K562 (cell line): ENCODE results near the gene SDR9C7. TPM values are rescaled to one million over a fixed set of nuclear protein-coding genes. Genes with fewer than 3 reads are reported as not detected.

Source experiments
- ATAC-seq: fragments of 200-7000 bp; cut with Tn5 transposase; 3 replicates; pipeline ENCODE4 v1.9.1; 2020; ENCODE audit warnings: moderate library complexity
- BruUV-seq: library from RNA; stranded (reverse); fragments of 400-500 nt; replicated peaks from 2 replicates; lab custom pipeline; 2021; lab: Mats Ljungman, UMichigan
- CTCF ChIA-PET: fragments of 300-600 bp; formaldehyde crosslinking; extraction: SDS; loops from one replicate; lab custom pipeline; 2021; ENCODE audit warnings: low intra/inter-chr PET ratio; lab: Yijun Ruan, JAX
- POLR2A ChIA-PET: fragments of 300-600, 350-650 bp; sonication (Branson Sonifier 250); formaldehyde crosslinking; extraction: SDS; loops from one replicate; lab custom pipeline; 2021; ENCODE audit warnings: antibody characterized with exemption, inconsistent platforms; lab: Yijun Ruan, JAX
- DNase-seq, 4 experiments: peaks; one replicate each; pipeline versions ENCODE4 v3.0.0 to v3.0.0-alpha.2; 2011 to 2018; ENCODE audit warnings: low spot score in 3 of 4, mixed read lengths in 3 of 4; ENCODE audit errors: extremely low read depth in 1 of 4
- FAIRE-seq: peaks from 2 replicates; lab custom pipeline; 2011; peaks lifted over from hg19 to GRCh38; lab: Jason Lieb, UNC
- H2AFZ ChIP-seq: 2 replicates; pipeline ENCODE4 v1.6.0; 2011; ENCODE audit warnings: low read depth, low read length, control low read depth, inconsistent platforms
- H3K27ac ChIP-seq: fragments of 200-600 bp; 3 replicates; pipeline ENCODE4 v1.8.0; 2011; ENCODE audit warnings: low read depth, mild to moderate bottlenecking, control low read depth, inconsistent platforms, low read length, moderate library complexity, mixed read lengths; ENCODE audit errors: extremely low read depth
- H3K27me3 ChIP-seq, 2 experiments: fragments of 300-600 bp in 1 of 2; 2 replicates in 1 of 2; 3 replicates in 1 of 2; pipeline versions ENCODE4 v1.6.0 to v1.8.0; 2011; ENCODE audit warnings: inconsistent platforms in 2 of 2, low read length in 2 of 2, mild to moderate bottlenecking in 1 of 2, mixed read lengths in 1 of 2, moderate library complexity in 1 of 2; ENCODE audit not compliant: control insufficient read depth in 2 of 2, insufficient read depth in 2 of 2
- H3K36me3 ChIP-seq: fragments of 300-600 bp; 3 replicates; pipeline ENCODE4 v1.8.0; 2011; ENCODE audit warnings: mild to moderate bottlenecking, low read length, inconsistent platforms; ENCODE audit not compliant: control insufficient read depth, insufficient read depth
- H3K4me1 ChIP-seq, 2 experiments: fragments of 200-600 bp in 1 of 2; replicated peaks in 1 of 2; 2 replicates in 1 of 2; 3 replicates in 1 of 2; pipeline versions ENCODE4 v1.5.1 to v1.8.0; 2011; ENCODE audit warnings: inconsistent platforms in 2 of 2, low read length in 2 of 2, mild to moderate bottlenecking in 1 of 2, mixed read lengths in 1 of 2, moderate library complexity in 1 of 2; ENCODE audit not compliant: control insufficient read depth in 2 of 2, insufficient read depth in 2 of 2
- H3K4me2 ChIP-seq: 2 replicates; pipeline ENCODE4 v1.6.1; 2011; ENCODE audit warnings: low read length, control low read depth, inconsistent platforms, mixed read lengths; ENCODE audit not compliant: insufficient read depth
- H3K4me3 ChIP-seq: fragments of 200-600 bp; sonication (generic), shearing (Covaris generic); 2 replicates; pipeline ENCODE4 v1.5.1; 2016; ENCODE audit warnings: control low read depth, inconsistent platforms
- H3K79me2 ChIP-seq: fragments of 200-600 bp; 3 replicates; pipeline ENCODE4 v1.8.0; 2011; ENCODE audit warnings: low read length, inconsistent platforms; ENCODE audit not compliant: control insufficient read depth, insufficient read depth
- H3K9ac ChIP-seq, 2 experiments: 2 replicates each; pipeline versions ENCODE4 v1.6.0 to v1.6.1; 2011; ENCODE audit warnings: low read depth in 2 of 2, low read length in 2 of 2, control low read depth in 1 of 2, inconsistent platforms in 1 of 2, mild to moderate bottlenecking in 1 of 2, mixed read lengths in 1 of 2; ENCODE audit not compliant: insufficient read depth in 1 of 2
- H3K9me1 ChIP-seq: one replicate; pipeline ENCODE4 v1.6.0; 2011; ENCODE audit warnings: inconsistent platforms, mild to moderate bottlenecking, low read length, moderate library complexity; ENCODE audit not compliant: control insufficient read depth, insufficient read depth
- H3K9me3 ChIP-seq: replicated peaks from 2 replicates; pipeline ENCODE4 v1.5.1; 2011; ENCODE audit warnings: low read depth, low read length, inconsistent platforms; ENCODE audit not compliant: control insufficient read depth, insufficient read depth
- H4K20me1 ChIP-seq: replicated peaks from 2 replicates; pipeline ENCODE4 v1.6.1; 2011; ENCODE audit warnings: low read length, inconsistent platforms, mixed read lengths; ENCODE audit not compliant: control insufficient read depth, insufficient read depth
- CBFA2T2 ChIP-seq: fragments of 450-650 bp; conservative IDR thresholded peaks from 2 replicates; pipeline ENCODE4 v1.6.1; 2017; ENCODE audit warnings: mild to moderate bottlenecking
- CEBPB ChIP-seq: fragments of 450-650 bp; IDR thresholded peaks from 2 replicates; pipeline ENCODE4 v1.6.1; 2016; ENCODE audit warnings: missing genetic modification characterization, missing compliant biosample characterization
- CEBPZ ChIP-seq: fragments of 150-350 bp; IDR thresholded peaks from 2 replicates; pipeline ENCODE4 v1.6.1; 2014; ENCODE audit warnings: low read depth, mild to moderate bottlenecking, low read length, borderline replicate concordance
- EHMT2 ChIP-seq: fragments of 450-650 bp; IDR thresholded peaks from 2 replicates; pipeline ENCODE4 v1.6.1; 2018; ENCODE audit warnings: antibody characterized with exemption
- JUND ChIP-seq, 2 experiments: IDR thresholded peaks; 2 replicates in 1 of 2; 3 replicates in 1 of 2; pipeline ENCODE4 v1.6.1; 2011; ENCODE audit warnings: borderline replicate concordance in 2 of 2, low read depth in 2 of 2, low read length in 2 of 2, improper control_type of control experiment in 1 of 2, missing biosample characterization in 1 of 2, missing genetic modification characterization in 1 of 2, missing genetic modification reagents in 1 of 2
- MBD2 ChIP-seq: sonication (generic); IDR thresholded peaks from 2 replicates; pipeline ENCODE4 v1.6.1; 2016; ENCODE audit warnings: low read depth, borderline replicate concordance
- MNT ChIP-seq, 2 experiments: fragments of 450-650 bp; conservative IDR thresholded peaks; 2 replicates each; pipeline ENCODE4 v1.6.1; 2017; ENCODE audit warnings: mild to moderate bottlenecking in 2 of 2, moderate library complexity in 2 of 2
- PML ChIP-seq: IDR thresholded peaks from 2 replicates; pipeline ENCODE4 v1.6.1; 2012; ENCODE audit warnings: low read length, inconsistent platforms
- SMAD4 ChIP-seq: fragments of 250-450 bp; sonication (Bioruptor Pico); conservative IDR thresholded peaks from 2 replicates; pipeline ENCODE4 v1.8.0; 2021; ENCODE audit warnings: inconsistent platforms, mild to moderate bottlenecking, moderate library complexity
- ZNF644 ChIP-seq: fragments of 200-800 bp; sonication (Bioruptor generic); IDR thresholded peaks from 2 replicates; pipeline ENCODE4 v1.6.1; 2016; ENCODE audit warnings: low read depth, missing genetic modification characterization, missing compliant biosample characterization
- in situ Hi-C: fragments of 300-500 bp; cut with MboI; formaldehyde crosslinking; loops from 4 replicates; pipeline ENCODE4 v1.15.0; 2018; ENCODE audit warnings: inconsistent platforms, mixed read lengths
- intact Hi-C: fragments of 100-400 bp; cut with micrococcal nuclease; formaldehyde crosslinking; loops from 2 replicates; pipeline ENCODE4 v1.14.2; 2022
- polyA plus RNA-seq, 8 experiments: library from polyadenylated mRNA; depleted of rRNA in 4 of 8; stranded (reverse) in 5 of 8; unstranded in 3 of 8; fragments of >200 nt; fragmentation: Nextera tagmentation in 2 of 8; fragmentation: Illumina TruSeq in 1 of 8; extraction: Ambion mirVana in 2 of 8; extraction: Trizol in 1 of 8; gene quantifications; 2 replicates each; pipeline versions ENCODE4 v1.2.1 to v1.2.3, GENCODE V29; 2011 to 2014; ENCODE audit warnings: inconsistent platforms in 1 of 8, missing spikeins in 1 of 8
- total RNA-seq, 7 experiments: library from RNA; depleted of rRNA in 6 of 7; stranded (reverse); fragments of >200 nt in 6 of 7; fragmentation: Illumina TruSeq in 2 of 7; extraction: Trizol in 2 of 7; gene quantifications; 2 replicates each; pipeline versions ENCODE4 v1.2.1 to v1.2.3, GENCODE V29; 2011 to 2021; ENCODE audit warnings: low replicate concordance in 1 of 7
- TF ChIP-seq, protein P1 (sequence below): fragments of 450-650 bp; formaldehyde crosslinking; IDR thresholded peaks from 2 replicates; pipeline ENCODE4 v1.4.0; 2020; ENCODE audit warnings: mild to moderate bottlenecking, mixed read lengths
- TF ChIP-seq, protein P2 (sequence below): fragments of 250-450 bp; sonication (Bioruptor Pico); IDR thresholded peaks from 2 replicates; pipeline ENCODE4 v1.5.0; 2021; ENCODE audit warnings: mild to moderate bottlenecking, moderate library complexity

The SDR9C7 gene
- total and polyA plus RNA-seq, 9 of the 15 experiments (the other 6 are each of a cell fraction or from before 2014, with no cell fraction given): 0.04 to 0.59 (median 0.06) TPM; not detected in 6

DNA sequence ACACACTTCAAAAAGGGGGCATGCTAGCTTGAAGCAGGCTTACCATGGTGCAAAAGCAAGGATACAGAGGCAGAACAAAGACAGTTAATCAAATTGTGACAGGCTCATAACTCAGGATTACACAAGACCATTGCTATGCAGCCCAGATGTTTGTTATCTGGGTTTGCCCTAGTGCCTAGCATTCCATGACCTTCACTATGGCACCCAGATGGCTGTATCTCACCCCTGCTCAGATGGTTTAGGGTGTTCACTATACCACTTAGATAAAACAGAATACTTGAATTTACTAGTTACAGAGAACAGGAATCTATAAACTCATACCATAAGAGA is 56.2 kb downstream of the SDR9C7 start:
- Histone ChIP-seq H3K9me3 (peaks cover 2% of the 10 kb centered on the region; the same call in 1 of the 2 replicates), H3K79me2 (no peaks in the 10 kb centered on the region), H3K9ac (no peak overlapping the region), H3K4me3 (no peak overlapping the region), H2AFZ (no peak overlapping the region), H4K20me1 (no peaks in the 10 kb centered on the region), H3K4me1 (peaks cover 15 to 25% of the 10 kb centered on the region in 2 experiments), H3K27me3 (no peaks in the 10 kb centered on the region), H3K36me3 (no peaks in the 10 kb centered on the region), H3K4me2 (peak overlapping the region; percentile 23; the same call in 1 of the 2 replicates), H3K27ac (no peak overlapping the region), H3K9me1 (no peaks in the 10 kb centered on the region)
- in situ Hi-C loops (no loop called here), intact Hi-C loops (no loop called here)
- CTCF ChIA-PET: no interaction called here
- POLR2A ChIA-PET: no interaction called here
- no TSS peak for BruUV-seq
- peak; percentile 77 for FAIRE-seq
- peak; percentile 87 for ATAC-seq
- peak; percentile 28 to 79 (median 58) for DNase-seq
- TF ChIP-seq SMAD4 (CRISPR knock-in tag): peak; percentile 30; the same call in 1 of the 2 replicates
- peak; percentile 94 for TF ChIP-seq CBFA2T2
- 0 out of 2 replicates have a peak, but pooled peaks have one; percentile 58 for TF ChIP-seq MBD2
- TF ChIP-seq CEBPZ: no peak
- TF ChIP-seq, protein P1, sequence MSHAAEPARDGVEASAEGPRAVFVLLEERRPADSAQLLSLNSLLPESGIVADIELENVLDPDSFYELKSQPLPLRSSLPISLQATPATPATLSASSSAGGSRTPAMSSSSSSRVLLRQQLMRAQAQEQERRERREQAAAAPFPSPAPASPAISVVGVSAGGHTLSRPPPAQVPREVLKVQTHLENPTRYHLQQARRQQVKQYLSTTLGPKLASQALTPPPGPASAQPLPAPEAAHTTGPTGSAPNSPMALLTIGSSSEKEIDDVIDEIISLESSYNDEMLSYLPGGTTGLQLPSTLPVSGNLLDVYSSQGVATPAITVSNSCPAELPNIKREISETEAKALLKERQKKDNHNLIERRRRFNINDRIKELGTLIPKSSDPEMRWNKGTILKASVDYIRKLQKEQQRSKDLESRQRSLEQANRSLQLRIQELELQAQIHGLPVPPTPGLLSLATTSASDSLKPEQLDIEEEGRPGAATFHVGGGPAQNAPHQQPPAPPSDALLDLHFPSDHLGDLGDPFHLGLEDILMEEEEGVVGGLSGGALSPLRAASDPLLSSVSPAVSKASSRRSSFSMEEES (CRISPR knock-in tag): no peak
- TF ChIP-seq ZNF644 (tag): 0 out of 2 replicates have a peak, but pooled peaks have one; percentile 49
- TF ChIP-seq JUND (IDR thresholded peaks at IDR 0.05; ENCODE audit: borderline replicate concordance, low read depth, low read length): peak; percentile 67; the same call in 1 of the 2 replicates
- peak; percentile 82; the same call in 2 of the 3 replicates for TF ChIP-seq JUND (tag; IDR thresholded peaks at IDR 0.05; ENCODE audit: borderline replicate concordance, low read depth, low read length)
- TF ChIP-seq MNT (conservative IDR thresholded peaks at IDR 0.05): peak in 1 of 2 experiments; percentile 22; a peak in 1 of 4 replicates
- peak; percentile 78 for TF ChIP-seq PML
- TF ChIP-seq EHMT2: 0 out of 2 replicates have a peak, but pooled peaks have one; percentile 14
- TF ChIP-seq, protein P2, sequence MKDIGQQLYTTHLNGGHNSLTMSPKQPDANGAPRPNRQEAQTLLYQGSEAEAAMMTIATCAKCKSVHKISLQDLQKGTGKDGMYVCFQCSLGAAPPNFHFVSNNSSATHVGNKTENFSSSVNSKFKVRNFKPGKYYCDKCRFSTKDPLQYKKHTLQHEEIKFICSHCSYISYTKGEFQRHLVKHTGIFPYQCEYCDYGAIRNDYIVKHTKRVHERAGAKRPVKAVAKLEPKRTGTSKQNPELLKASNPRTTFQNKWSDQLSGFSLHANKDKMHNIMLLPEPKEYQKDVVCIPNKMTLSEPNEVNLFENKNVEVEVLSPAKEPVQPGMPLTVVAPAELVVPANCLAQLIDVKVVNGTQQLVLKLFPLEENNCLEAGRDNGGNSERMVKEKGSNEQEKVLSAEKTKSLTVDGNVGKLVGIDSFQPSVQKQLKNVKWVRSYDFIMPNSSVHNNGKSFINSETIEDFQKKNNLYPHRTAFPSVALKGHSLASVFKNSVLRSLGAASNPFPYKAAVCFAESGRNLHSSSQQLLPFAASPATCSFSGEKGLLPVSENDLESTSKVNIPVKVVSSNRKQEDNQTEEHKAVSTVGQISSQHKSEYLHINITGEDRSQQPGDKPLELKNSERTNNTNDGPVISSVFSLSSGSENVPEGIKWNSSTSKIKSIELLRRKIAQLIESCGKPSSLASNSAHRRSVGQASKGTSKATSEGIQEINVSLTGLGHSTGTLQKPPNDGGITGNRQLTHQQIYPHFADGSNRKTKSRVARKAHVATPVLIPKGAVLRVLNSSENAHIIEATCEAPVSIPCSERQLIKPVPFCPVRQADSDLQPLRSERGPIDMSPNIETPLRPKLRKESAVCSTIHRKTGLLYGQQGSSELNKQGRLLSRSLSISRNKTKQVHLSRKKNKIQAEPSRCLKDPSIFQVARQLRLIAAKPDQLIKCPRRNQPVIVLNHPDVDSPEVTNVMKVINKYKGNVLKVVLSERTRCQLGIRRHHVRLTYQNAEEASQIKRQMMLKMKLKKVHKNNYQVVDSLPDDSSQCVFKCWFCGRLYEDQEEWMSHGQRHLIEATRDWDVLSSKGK (CRISPR knock-in tag): no peak
- TF ChIP-seq CEBPB (tag): peak; percentile 94
